ENCODE data around the gene PPP2R5E. TPM values are rescaled to one million over a fixed set of nuclear protein-coding genes. Genes with fewer than 3 reads are reported as not detected.
"Not testable (repeated sequence)": the region's sequence is repeated elsewhere in the genome, so short reads cannot be mapped to it uniquely, and the experiment has no call there.

PPP2R5E gene
- 22.5 TPM for polyA plus RNA-seq (ENCODE audit: insufficient read length)

GRCh38 chr14:63543000-63543825 lies at the start of gene PPP2R5E:
Gene PPP2R5E, minus strand, starts transcription at chr14:63543377. Its CDS starts 3,692 bp downstream, at chr14:63539685.
- DNase-seq = peak; percentile 99

GRCh38 chr14:63583046-63583445 lies 39.9 kb upstream of the PPP2R5E start:
- not testable (repeated sequence) for DNase-seq

- DNase-seq = no peak
Observed at GRCh38 chr14:63581491-63581890, 38.3 kb upstream of the PPP2R5E start.

- no peak for DNase-seq
Observed at GRCh38 chr14:63578300-63578699, 35.1 kb upstream of the PPP2R5E start.

GRCh38 chr14:63573581-63573980 lies 30.4 kb upstream of the PPP2R5E start:
- no peak for DNase-seq

- DNase-seq = no peak
Observed at GRCh38 chr14:63565448-63565847, 22.3 kb upstream of the PPP2R5E start.

GRCh38 chr14:63564318-63564717 lies 21.1 kb upstream of the PPP2R5E start:
- no peak for DNase-seq

- no peak for DNase-seq
Observed at GRCh38 chr14:63563370-63564026, 20.3 kb upstream of the PPP2R5E start.

GRCh38 chr14:63562405-63562804 lies 19.2 kb upstream of the PPP2R5E start:
- no peak for DNase-seq

GRCh38 chr14:63555572-63555971 lies 12.4 kb upstream of the PPP2R5E start:
- DNase-seq = no peak

GRCh38 chr14:63551332-63551731 lies 8.2 kb upstream of the PPP2R5E start:
- no peak for DNase-seq

- DNase-seq = no peak
Observed at GRCh38 chr14:63547798-63548335, 4.7 kb upstream of the PPP2R5E start.

GRCh38 chr14:63545431-63545830 lies 2.3 kb upstream of the PPP2R5E start:
- DNase-seq = no peak

GRCh38 chr14:63544591-63545299 lies 1.6 kb upstream of the PPP2R5E start:
- no peak for DNase-seq

- DNase-seq = no peak
Observed at GRCh38 chr14:63543826-63544406, 739 bp upstream of the PPP2R5E start.

GRCh38 chr14:63542231-63542999 lies 762 bp downstream of the PPP2R5E start:
- peak; percentile 21 for DNase-seq

- DNase-seq = peak; percentile 39
Observed at GRCh38 chr14:63535918-63536317, 7.3 kb downstream of the PPP2R5E start.

- DNase-seq = no peak
Observed at GRCh38 chr14:63533474-63533873, 9.7 kb downstream of the PPP2R5E start.

GRCh38 chr14:63524537-63525155 lies 18.5 kb downstream of the PPP2R5E start:
- no peak for DNase-seq

GRCh38 chr14:63523735-63524426 lies 19.3 kb downstream of the PPP2R5E start:
- DNase-seq = no peak

- not testable (repeated sequence) for DNase-seq
Observed at GRCh38 chr14:63522511-63522910, 20.7 kb downstream of the PPP2R5E start.
